Neuron (in vitro differentiated cells): ENCODE measurements around the gene ATP2C1.

Source experiments
- H2AFZ ChIP-seq: one replicate; pipeline ENCODE4 v1.6.1; 2013; ENCODE audit warnings: low read depth, mild to moderate bottlenecking, inconsistent platforms, low read length, moderate library complexity
- H3K27me3 ChIP-seq: one replicate; pipeline ENCODE4 v1.6.1; 2013; ENCODE audit warnings: low read length; ENCODE audit not compliant: insufficient read depth
- H3K36me3 ChIP-seq: one replicate; pipeline ENCODE4 v1.6.1; 2013; ENCODE audit warnings: low read length; ENCODE audit not compliant: insufficient read depth
- H3K4me1 ChIP-seq: one replicate; pipeline ENCODE4 v1.6.1; 2013; ENCODE audit warnings: low read length; ENCODE audit not compliant: insufficient read depth
- H3K4me3 ChIP-seq: 2 replicates; pipeline ENCODE4 v1.5.1; 2013; ENCODE audit warnings: mild to moderate bottlenecking, low read length, moderate library complexity
- H3K9me3 ChIP-seq: one replicate; pipeline ENCODE4 v1.6.1; 2013; ENCODE audit warnings: low read length

ATP2C1 gene

DNA sequence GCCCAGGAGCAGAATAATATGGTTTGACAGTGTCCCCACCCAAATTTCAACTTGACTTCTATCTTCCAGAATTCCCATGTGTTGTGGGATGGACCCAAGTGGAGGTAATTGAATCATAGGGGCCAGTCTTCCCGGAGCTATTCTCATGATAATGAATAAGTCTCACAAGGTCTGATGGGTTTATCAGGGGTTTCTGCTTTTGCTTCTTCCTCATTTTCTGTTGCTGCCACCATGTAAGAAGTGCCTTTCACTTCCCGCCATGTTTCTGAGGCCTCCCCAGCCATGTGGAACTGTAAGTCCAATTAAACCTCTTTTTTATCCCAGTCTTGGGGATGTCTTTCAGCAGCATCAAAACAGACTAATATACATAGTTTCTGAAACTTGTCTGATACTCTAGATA lies 28.4 kb upstream of the ATP2C1 start:
- Histone ChIP-seq H3K36me3 (no peaks in the 10 kb centered on the region), H3K4me1 (no peaks in the 10 kb centered on the region), H3K4me3 (no peak overlapping the region), H3K9me3 (no peaks in the 10 kb centered on the region), H3K27me3 (peaks cover 1% of the 10 kb centered on the region), H2AFZ (no peak overlapping the region)

DNA sequence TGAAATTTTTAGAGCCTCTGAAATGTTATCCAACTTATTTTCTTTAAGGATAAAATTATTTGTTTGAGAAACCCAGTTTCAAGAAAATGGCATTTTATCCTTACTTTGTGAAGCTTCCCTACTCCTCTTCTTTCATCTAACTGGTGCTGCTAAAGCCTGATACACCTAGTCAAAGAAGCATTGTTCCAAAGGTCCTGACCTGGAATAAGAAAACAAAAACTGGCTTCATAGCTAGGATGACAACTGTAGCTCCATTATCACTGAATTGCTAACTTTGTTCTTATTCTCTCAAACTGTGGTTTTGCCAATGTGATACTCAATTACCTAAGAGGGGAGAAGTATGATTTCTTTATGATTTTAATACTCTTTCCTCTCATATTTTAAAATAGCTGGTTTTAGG lies 27.6 kb upstream of the ATP2C1 start:
- Histone ChIP-seq H3K27me3 (no peaks in the 10 kb centered on the region), H3K4me3 (no peak overlapping the region), H3K36me3 (no peaks in the 10 kb centered on the region), H2AFZ (no peak overlapping the region), H3K4me1 (no peaks in the 10 kb centered on the region), H3K9me3 (no peaks in the 10 kb centered on the region)

DNA sequence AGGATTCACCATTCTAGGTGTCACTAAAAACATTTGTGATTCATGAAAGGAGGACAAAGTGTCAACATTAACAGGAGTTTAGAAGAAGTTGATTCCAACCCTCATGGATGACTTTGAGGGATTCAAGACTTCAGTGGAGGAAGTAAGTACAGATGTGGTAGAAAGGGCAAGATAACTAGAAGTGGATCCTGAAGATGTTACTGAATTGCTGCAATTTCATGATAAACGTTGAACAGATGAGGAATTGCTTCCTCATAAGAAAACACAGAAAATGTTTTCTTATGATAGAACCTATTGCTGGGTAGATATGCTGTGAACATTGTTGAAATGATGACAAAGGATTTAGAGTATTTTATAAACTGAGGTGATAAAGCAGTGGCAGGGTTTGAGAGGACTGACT lies 23.5 kb upstream of the ATP2C1 start:
- H3K4me3 ChIP-seq, result no peak overlapping the region
- H2AFZ ChIP-seq, result no peak overlapping the region
- H3K4me1 ChIP-seq, result no peaks in the 10 kb centered on the region
- no peaks in the 10 kb centered on the region for H3K9me3 ChIP-seq
- H3K27me3 ChIP-seq, result no peaks in the 10 kb centered on the region
- H3K36me3 ChIP-seq, result no peaks in the 10 kb centered on the region

DNA sequence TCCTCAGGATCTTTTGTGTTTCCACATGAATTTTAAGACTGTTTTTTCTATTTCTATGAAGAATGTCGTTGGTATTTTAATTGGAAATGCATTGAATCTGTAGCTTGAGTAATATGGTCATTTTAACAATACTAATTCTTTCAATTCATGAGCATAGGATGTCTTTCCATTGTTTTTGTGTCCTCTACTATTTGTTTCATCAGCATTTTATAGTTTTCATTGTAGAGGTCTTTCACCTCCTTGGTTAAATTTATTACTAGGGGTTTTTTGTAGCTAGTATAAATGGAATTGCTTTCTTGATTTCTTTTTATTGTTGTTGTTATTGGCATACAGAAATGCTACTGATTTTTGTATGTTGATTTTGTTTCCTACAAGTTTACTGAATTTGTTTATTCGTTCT lies 17.3 kb upstream of the ATP2C1 start:
- H3K27me3 ChIP-seq, result no peaks in the 10 kb centered on the region
- no peak overlapping the region for H3K4me3 ChIP-seq
- no peaks in the 10 kb centered on the region for H3K4me1 ChIP-seq
- no peaks in the 10 kb centered on the region for H3K9me3 ChIP-seq
- H3K36me3 ChIP-seq, result no peaks in the 10 kb centered on the region
- no peak overlapping the region for H2AFZ ChIP-seq

DNA sequence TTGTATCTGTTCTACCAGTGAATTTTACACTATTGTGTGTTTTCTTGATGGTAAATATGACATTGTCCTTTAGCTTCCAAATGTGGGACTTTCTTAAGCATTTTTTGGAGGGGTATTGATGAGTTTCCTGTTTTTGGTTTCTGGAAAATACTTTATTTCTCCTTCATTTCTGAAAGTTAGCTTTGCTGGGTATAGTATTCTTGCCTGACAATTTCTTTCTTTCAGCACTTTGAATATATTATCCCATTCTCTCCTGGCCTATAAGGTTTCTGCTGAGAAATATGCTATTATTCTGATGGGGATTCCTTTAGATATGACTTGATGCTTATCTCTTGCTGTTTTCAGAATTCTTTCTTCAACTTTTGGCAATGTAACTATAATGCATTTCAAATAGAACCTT lies 15.4 kb upstream of the ATP2C1 start:
- no peaks in the 10 kb centered on the region for H3K27me3 ChIP-seq
- H3K36me3 ChIP-seq, result no peaks in the 10 kb centered on the region
- H2AFZ ChIP-seq, result no peak overlapping the region
- H3K4me1 ChIP-seq, result no peaks in the 10 kb centered on the region
- H3K4me3 ChIP-seq, result no peak overlapping the region
- H3K9me3 ChIP-seq, result no peaks in the 10 kb centered on the region

DNA sequence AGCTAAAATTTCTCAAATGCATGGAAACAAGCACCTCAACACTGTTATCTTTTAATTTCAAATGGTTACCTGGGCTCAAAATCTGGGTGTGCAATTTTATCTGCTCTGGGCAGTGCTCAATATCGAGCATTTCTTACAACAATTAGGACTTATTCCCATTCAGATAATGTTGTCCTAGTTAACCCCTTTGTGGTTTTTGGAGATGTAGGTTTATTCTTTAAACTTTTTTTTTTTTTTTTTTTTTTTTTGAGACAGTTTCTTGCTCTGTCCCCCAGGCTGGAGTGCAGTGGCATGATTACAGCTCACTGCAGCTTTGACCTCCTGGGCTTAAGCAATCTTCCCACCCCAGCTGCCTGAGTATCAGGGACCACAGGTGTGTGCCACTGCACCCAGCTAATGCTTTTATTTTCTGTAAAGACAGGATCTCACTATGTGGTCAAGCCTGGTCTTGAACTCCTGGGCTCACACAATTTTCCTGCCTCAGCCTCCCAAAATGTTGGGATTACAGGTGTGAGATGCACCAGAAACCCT lies 4.4 kb upstream of the ATP2C1 start:
- Histone ChIP-seq H3K36me3 (no peaks in the 10 kb centered on the region), H3K4me3 (no peak overlapping the region), H3K27me3 (no peaks in the 10 kb centered on the region), H2AFZ (no peak overlapping the region), H3K9me3 (no peaks in the 10 kb centered on the region), H3K4me1 (no peaks in the 10 kb centered on the region)

DNA sequence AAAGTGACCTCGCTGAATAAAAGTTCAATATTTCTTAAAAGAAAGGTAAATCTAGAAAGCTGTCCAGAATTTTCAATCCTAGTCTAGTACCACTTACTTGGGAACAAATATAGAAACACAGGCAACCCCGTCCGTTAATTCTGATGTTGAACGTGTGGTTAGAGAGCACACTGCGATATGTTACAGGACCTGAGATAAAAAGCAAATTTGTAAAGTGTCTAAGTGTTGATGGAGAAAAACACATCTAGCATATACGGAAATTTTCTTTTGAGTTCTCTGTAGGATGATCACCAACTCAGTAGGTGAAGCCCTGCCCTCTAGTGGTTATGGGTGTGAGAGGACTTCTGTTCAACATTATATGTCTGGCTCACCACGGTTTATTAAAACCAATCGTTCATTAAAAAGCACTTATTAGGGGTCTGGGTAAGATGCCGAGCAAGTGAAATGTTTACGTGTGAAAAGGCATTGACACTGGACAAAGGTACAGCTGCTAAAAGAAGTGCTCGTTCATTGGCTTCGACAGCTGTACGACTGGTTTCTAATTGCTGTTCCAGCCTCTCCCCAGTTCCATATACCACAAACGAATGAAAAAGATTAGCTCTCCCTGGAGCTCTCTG lies 1.0 kb upstream of the ATP2C1 start:
- Histone ChIP-seq H3K4me3 (peak overlapping the region; percentile 92), H3K36me3 (no peaks in the 10 kb centered on the region), H3K9me3 (no peaks in the 10 kb centered on the region), H3K27me3 (no peaks in the 10 kb centered on the region), H3K4me1 (peaks cover 11% of the 10 kb centered on the region), H2AFZ (peak overlapping the region; percentile 37)

DNA sequence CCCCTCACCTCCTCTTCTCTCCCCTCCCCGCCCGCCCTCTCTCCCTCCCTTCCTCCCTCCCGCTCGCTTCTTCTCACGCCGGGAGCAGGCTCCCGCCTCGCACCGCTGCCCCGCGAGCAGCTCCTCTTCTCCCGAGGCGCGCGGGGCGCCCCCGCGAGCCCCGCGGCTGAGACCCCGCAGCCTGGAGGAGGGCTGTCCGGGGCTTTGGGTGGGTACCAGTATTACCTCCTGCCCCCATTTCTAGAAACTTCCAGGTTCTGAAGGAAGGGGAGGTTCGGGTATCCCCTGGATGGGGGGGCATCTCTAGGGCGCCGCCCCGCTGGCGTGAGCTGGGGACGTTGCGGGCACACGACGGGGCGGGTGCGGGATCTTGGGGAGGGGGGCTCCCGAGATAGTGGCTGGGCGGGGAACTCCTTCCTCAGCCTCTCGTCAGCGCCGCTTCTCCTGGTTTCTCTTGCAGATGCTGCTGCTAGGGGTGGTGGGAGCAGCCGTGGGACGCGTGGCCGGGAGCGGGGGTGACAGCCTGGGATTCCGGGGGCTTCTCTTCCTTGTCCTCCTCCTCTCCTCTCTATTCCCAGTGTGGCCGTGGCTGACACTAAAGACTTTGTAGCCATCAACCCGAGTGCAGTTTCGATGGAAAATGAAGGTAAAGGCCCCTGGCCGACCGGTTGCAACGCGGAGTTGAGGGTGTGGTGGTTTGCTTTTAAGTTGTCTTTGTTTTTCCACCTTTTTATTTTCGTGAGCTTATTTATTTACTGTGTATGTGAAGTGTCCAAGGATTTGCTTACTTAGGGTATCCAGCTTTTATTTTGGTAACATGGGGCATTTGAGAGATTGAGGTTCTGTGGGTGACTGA lies 474 bp downstream of the ATP2C1 start:
- Histone ChIP-seq H3K4me1 (peaks cover 24% of the 10 kb centered on the region), H2AFZ (peak overlapping the region; percentile 87), H3K36me3 (no peaks in the 10 kb centered on the region), H3K27me3 (no peaks in the 10 kb centered on the region), H3K4me3 (peak overlapping the region; percentile 92), H3K9me3 (no peaks in the 10 kb centered on the region)

DNA sequence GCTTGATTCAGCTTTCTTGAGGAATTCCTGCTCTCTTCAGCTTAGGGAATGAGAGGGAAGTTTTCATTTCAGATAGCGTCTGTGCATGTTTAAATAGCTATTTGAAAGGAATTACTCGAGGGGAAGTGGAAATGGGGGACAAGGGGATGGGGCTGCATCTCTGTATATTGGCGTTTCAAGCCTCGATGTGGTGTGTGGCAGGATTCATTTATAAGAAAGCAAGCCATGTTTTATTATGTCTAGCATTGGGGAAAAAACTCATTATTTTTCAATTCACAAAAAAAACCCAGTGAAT lies 1.0 kb downstream of the ATP2C1 start:
- peak overlapping the region; percentile 92 for H3K4me3 ChIP-seq
- H2AFZ ChIP-seq, result peak overlapping the region; percentile 87
- peaks cover 25% of the 10 kb centered on the region for H3K4me1 ChIP-seq
- H3K36me3 ChIP-seq, result no peaks in the 10 kb centered on the region
- H3K27me3 ChIP-seq, result no peaks in the 10 kb centered on the region
- H3K9me3 ChIP-seq, result no peaks in the 10 kb centered on the region

DNA sequence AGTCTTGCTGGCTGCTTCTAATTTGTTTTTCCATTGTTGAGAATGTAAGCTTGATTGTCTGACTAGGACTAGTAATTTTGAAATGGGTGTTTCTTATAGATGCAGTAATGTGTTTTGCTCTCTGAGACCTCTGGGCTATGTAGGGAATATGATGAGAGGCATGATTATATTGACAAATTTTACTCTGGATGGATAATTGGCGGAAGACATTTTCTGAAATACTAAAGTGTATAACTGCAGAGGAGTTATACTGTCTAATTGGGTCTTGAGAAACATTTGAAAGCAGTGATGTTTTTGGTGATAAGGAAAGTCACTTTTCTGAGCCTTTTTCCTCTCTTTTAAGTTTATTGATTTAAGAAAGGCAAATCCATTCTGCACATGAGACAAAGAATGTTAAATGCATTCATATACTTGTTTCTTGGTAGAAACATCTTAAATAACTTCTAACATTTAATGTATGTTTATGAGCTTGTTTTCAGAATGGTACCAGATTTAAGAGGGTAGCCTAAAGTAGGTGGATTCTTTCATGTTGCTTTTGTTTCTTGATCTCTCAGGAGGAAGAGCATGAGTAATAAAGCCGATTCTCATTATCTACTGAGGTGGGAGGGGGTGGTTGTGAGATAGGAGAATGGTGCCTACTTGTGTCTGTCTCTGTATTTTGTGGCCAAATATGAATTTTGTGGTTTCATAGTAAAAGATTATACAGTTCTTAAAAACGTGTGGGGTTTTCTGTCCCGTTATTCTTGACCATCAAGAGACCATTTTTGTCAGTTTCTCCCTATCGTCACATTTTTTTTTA lies 2.0 kb downstream of the ATP2C1 start:
- peak overlapping the region; percentile 87 for H2AFZ ChIP-seq
- no peaks in the 10 kb centered on the region for H3K27me3 ChIP-seq
- peak overlapping the region; percentile 92 for H3K4me3 ChIP-seq
- H3K9me3 ChIP-seq, result no peaks in the 10 kb centered on the region
- H3K4me1 ChIP-seq, result peaks cover 25% of the 10 kb centered on the region
- H3K36me3 ChIP-seq, result no peaks in the 10 kb centered on the region

DNA sequence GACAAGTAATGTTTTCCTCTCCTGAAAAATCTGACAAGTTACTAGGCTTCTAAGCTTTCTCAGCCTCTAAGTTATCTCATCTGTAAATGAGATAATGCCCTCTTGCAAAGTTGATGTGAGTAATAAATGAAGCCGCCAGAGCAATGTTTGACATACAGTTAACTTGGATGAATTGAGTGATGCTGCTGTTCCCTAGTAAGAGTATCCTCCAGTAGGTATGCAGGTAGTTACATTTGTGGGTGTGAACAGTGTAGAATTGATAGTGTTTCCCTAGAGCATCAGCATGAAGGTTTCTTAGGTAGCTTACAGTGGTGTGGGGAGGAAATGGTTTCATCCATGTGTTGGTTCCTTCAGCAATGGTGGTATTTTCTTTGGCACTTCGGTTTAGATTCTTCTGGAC lies 3.4 kb downstream of the ATP2C1 start:
- Histone ChIP-seq H3K4me1 (peaks cover 25% of the 10 kb centered on the region), H3K36me3 (no peaks in the 10 kb centered on the region), H3K27me3 (no peaks in the 10 kb centered on the region), H3K4me3 (no peak overlapping the region), H2AFZ (no peak overlapping the region), H3K9me3 (no peaks in the 10 kb centered on the region)

DNA sequence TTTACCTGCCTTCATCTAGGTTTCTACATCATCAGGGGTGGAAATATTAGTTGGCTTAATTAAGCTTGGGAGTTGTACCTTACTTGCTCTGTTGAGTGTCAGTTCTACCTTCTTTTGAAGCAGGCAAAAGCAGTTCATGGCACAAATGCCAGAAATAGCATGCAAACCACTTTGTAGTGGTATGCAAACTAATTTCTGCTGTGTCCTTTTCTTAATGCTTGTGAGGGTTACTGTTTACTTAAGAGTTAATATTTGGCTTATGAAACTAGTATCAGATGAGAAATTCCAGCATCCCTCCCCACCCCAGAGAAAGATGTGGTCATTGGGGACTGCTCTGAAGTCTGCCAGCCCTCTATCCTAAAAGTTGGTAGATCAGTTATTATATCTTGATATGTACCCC lies 7.1 kb downstream of the ATP2C1 start:
- H3K4me1 ChIP-seq, result peaks cover 23% of the 10 kb centered on the region
- no peaks in the 10 kb centered on the region for H3K27me3 ChIP-seq
- no peak overlapping the region for H3K4me3 ChIP-seq
- no peaks in the 10 kb centered on the region for H3K36me3 ChIP-seq
- no peaks in the 10 kb centered on the region for H3K9me3 ChIP-seq
- H2AFZ ChIP-seq, result no peak overlapping the region
